RWPE2 (cell line): ENCODE results near the gene MADD.

Source experiments
- ATAC-seq: fragments of 200-7000 bp; cut with Tn5 transposase; 3 replicates; pipeline ENCODE4 v1.9.1; 2021; ENCODE audit warnings: low read depth
- DNase-seq: peaks from one replicate; pipeline ENCODE4 v3.0.0-alpha.2; 2020; ENCODE audit warnings: low spot score
- H3K27ac ChIP-seq: fragments of 450-650 bp; 2 replicates; pipeline ENCODE4 v1.5.1; 2017; ENCODE audit warnings: mild to moderate bottlenecking; ENCODE audit not compliant: poor library complexity, severe bottlenecking
- H3K27me3 ChIP-seq: fragments of 250-450 bp; sonication (Bioruptor Pico); 2 replicates; pipeline ENCODE4 v1.5.1; 2021; ENCODE audit warnings: mild to moderate bottlenecking, moderate library complexity; ENCODE audit not compliant: insufficient read depth, poor library complexity, severe bottlenecking
- H3K36me3 ChIP-seq: fragments of 250-450 bp; sonication (Bioruptor Pico); 2 replicates; pipeline ENCODE4 v1.5.1; 2020; ENCODE audit warnings: low read depth, mild to moderate bottlenecking, moderate library complexity
- H3K4me1 ChIP-seq: fragments of 250-450 bp; sonication (Bioruptor Pico); 2 replicates; pipeline ENCODE4 v1.5.1; 2021; ENCODE audit warnings: mild to moderate bottlenecking, moderate library complexity; ENCODE audit not compliant: insufficient read depth, poor library complexity, severe bottlenecking
- H3K4me3 ChIP-seq: fragments of 250-450 bp; sonication (Bioruptor Pico); 2 replicates; pipeline ENCODE4 v1.5.1; 2021; ENCODE audit warnings: mild to moderate bottlenecking, moderate library complexity; ENCODE audit not compliant: severe bottlenecking
- H3K9me3 ChIP-seq: fragments of 250-450 bp; sonication (Bioruptor Pico); 2 replicates; pipeline ENCODE4 v1.5.1; 2021; ENCODE audit warnings: mild to moderate bottlenecking, moderate library complexity; ENCODE audit not compliant: severe bottlenecking
- CTCF ChIP-seq: fragments of 450-650 bp; IDR thresholded peaks from one replicate; pipeline ENCODE4 v1.5.1; 2017; ENCODE audit warnings: mild to moderate bottlenecking, moderate library complexity; ENCODE audit not compliant: poor library complexity, severe bottlenecking

Gene MADD

GRCh38 chr11:47269829-47270305, at the start of gene MADD:
Gene MADD (plus strand): TSS chr11:47270133.
- Histone ChIP-seq H3K27ac (peak within 1 kb of the TSS; percentile 73), H3K36me3 (peaks cover under 1% of the 10 kb centered on the region), H3K4me1 (peaks cover 16% of the 10 kb centered on the region), H3K9me3 (no peaks in the 10 kb centered on the region), H3K4me3 (peak within 1 kb of the TSS; percentile 74), H3K27me3 (no peaks in the 10 kb centered on the region)
- ATAC-seq, result peak; percentile 81
- no peak for DNase-seq
- TF ChIP-seq CTCF, result no peak

- Histone ChIP-seq H3K27me3 (no peaks in the 10 kb centered on the region), H3K36me3 (peaks cover 92% of the 10 kb centered on the region), H3K4me1 (peaks cover 32% of the 10 kb centered on the region), H3K4me3 (no peak overlapping the region), H3K9me3 (no peaks in the 10 kb centered on the region), H3K27ac (peak overlapping the region; percentile 26)
- no peak for TF ChIP-seq CTCF
- DNase-seq (no peak), ATAC-seq (no peak; the same call in 1 of the 3 replicates)
Measured at GRCh38 chr11:47220401-47220821, 49.5 kb upstream of the MADD start.

- ATAC-seq, result no peak
- no peak overlapping the region for H3K27ac ChIP-seq
- no peak overlapping the region for H3K4me3 ChIP-seq
Measured at GRCh38 chr11:47222696-47223095, 47.2 kb upstream of the MADD start.

GRCh38 chr11:47225552-47226400, 44.2 kb upstream of the MADD start:
- no peak overlapping the region for H3K4me3 ChIP-seq
- DNase-seq (no peak), ATAC-seq (no peak)
- H3K27me3 ChIP-seq, result no peaks in the 10 kb centered on the region
- no peaks in the 10 kb centered on the region for H3K9me3 ChIP-seq
- no peak for TF ChIP-seq CTCF
- no peak overlapping the region for H3K27ac ChIP-seq
- H3K36me3 ChIP-seq, result peaks cover 96% of the 10 kb centered on the region
- H3K4me1 ChIP-seq, result peaks cover 1% of the 10 kb centered on the region

More at GRCh38 chr11:47222696-47223095, 47.2 kb upstream of the MADD start:
- H3K36me3 ChIP-seq, result peaks cover 98% of the 10 kb centered on the region
- H3K9me3 ChIP-seq, result no peaks in the 10 kb centered on the region
- DNase-seq, result no peak
- H3K27me3 ChIP-seq, result no peaks in the 10 kb centered on the region
- H3K4me1 ChIP-seq, result peaks cover 22% of the 10 kb centered on the region
- TF ChIP-seq CTCF, result no peak

- ATAC-seq (no peak), DNase-seq (no peak)
- TF ChIP-seq CTCF, result no peak
- Histone ChIP-seq H3K4me3 (no peak overlapping the region), H3K27ac (no peak overlapping the region), H3K9me3 (no peaks in the 10 kb centered on the region), H3K4me1 (peaks cover 9% of the 10 kb centered on the region), H3K36me3 (peaks cover 84% of the 10 kb centered on the region), H3K27me3 (no peaks in the 10 kb centered on the region)
Measured at GRCh38 chr11:47229161-47229560, 40.8 kb upstream of the MADD start.
